ENCODE measurements around the gene RAB42.

GRCh38 chr1:28591708-28592320 lies at the start of gene RAB42:
- TF ChIP-seq, protein P1, sequence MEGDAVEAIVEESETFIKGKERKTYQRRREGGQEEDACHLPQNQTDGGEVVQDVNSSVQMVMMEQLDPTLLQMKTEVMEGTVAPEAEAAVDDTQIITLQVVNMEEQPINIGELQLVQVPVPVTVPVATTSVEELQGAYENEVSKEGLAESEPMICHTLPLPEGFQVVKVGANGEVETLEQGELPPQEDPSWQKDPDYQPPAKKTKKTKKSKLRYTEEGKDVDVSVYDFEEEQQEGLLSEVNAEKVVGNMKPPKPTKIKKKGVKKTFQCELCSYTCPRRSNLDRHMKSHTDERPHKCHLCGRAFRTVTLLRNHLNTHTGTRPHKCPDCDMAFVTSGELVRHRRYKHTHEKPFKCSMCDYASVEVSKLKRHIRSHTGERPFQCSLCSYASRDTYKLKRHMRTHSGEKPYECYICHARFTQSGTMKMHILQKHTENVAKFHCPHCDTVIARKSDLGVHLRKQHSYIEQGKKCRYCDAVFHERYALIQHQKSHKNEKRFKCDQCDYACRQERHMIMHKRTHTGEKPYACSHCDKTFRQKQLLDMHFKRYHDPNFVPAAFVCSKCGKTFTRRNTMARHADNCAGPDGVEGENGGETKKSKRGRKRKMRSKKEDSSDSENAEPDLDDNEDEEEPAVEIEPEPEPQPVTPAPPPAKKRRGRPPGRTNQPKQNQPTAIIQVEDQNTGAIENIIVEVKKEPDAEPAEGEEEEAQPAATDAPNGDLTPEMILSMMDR (IDR thresholded peaks at IDR 0.05; ENCODE audit: insufficient read depth, low read length, poor library complexity, severe bottlenecking), result no peak
- no peak for TF ChIP-seq EZH2phosphoT487 (conservative IDR thresholded peaks at IDR 0.05; ENCODE audit: low read length)
